Keratinocyte (primary cell): ENCODE results near the gene KCNC2.

Experiments
- CTCF ChIP-seq, 3 experiments: IDR thresholded peaks in 1 of 3; conservative IDR thresholded peaks in 1 of 3; optimal IDR thresholded peaks in 1 of 3; 2 replicates in 2 of 3; 3 replicates in 1 of 3; pipeline versions ENCODE3 to v1.5.1; 2011; ENCODE audit warnings: low read length in 3 of 3, mild to moderate bottlenecking in 3 of 3, moderate library complexity in 2 of 3, control low read depth in 1 of 3, inconsistent platforms in 1 of 3; ENCODE audit not compliant: insufficient read depth in 2 of 3; ENCODE audit errors: extremely low read depth in 1 of 3
- EZH2 ChIP-seq: IDR thresholded peaks from one replicate; pipeline ENCODE4 v1.6.1; 2012; ENCODE audit warnings: inconsistent platforms, mild to moderate bottlenecking, low read length, moderate library complexity

GRCh38 chr12:75259143-75259542 is 49.5 kb upstream of the KCNC2 start:
- no peak for TF ChIP-seq CTCF (optimal IDR thresholded peaks at IDR 0.05 in 1 of 3, IDR thresholded peaks at IDR 0.05 in 1 of 3, conservative IDR thresholded peaks at IDR 0.05 in 1 of 3; ENCODE audit: extremely low read depth in 1 of 3, insufficient read depth in 2 of 3, low read length in 3 of 3)
- TF ChIP-seq EZH2: no peak
